ENCODE data around the gene FICD. TPM values are rescaled to one million over a fixed set of nuclear protein-coding genes. Genes with fewer than 3 reads are reported as not detected.
"Not testable (repeated sequence)": the region's sequence is repeated elsewhere in the genome, so short reads cannot be mapped to it uniquely, and the experiment has no call there.

Gene FICD
- total and polyA plus RNA-seq, 2 experiments from 2014 or later = 3.5 to 3.6 TPM

- Histone ChIP-seq H3K4me3 (no peak overlapping the region), H3K27me3 (no peaks in the 10 kb centered on the region), H3K36me3 (peaks cover 50% of the 10 kb centered on the region), H3K4me1 (ENCODE audit: low read depth) (no peaks in the 10 kb centered on the region), H3K9me3 (ENCODE audit: low read depth) (no peaks in the 10 kb centered on the region), H3K27ac (no peak overlapping the region)
- no peak for DNase-seq (ENCODE audit: low read depth in 1 of 2, low spot score in 1 of 2)
- TF ChIP-seq CTCF (IDR thresholded peaks at IDR 0.05; ENCODE audit: low read depth, low read length) = no peak
Measured at GRCh38 chr12:108543652-108544051, 28.6 kb downstream of the FICD start.

DNA sequence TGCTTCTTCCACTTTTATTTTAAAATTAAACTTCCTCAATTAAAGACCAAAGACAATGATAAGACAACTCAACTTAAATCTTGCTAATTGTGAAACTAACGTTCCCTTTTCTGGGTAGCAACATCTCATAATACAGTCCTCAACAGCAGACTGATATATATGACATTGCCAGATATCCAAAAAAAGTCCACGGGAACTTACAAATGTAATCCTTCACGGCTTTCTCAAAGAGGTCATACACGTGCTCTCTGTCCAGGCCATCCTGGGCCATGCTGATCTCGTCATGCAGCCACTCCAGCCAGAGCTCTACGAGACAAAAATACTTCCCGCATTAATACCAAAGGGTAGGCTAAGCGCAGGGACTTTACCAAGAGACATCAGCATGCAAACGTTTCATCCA, 32.6 kb downstream of the FICD start:
- H3K27ac ChIP-seq = no peak overlapping the region
- no peaks in the 10 kb centered on the region for H3K4me1 ChIP-seq (ENCODE audit: low read depth)
- H3K27me3 ChIP-seq = no peaks in the 10 kb centered on the region
- TF ChIP-seq CTCF (IDR thresholded peaks at IDR 0.05; ENCODE audit: low read depth, low read length) = no peak
- H3K9me3 ChIP-seq (ENCODE audit: low read depth) = no peaks in the 10 kb centered on the region
- H3K36me3 ChIP-seq = peaks cover 47% of the 10 kb centered on the region
- H3K4me3 ChIP-seq = no peak overlapping the region
- no peak for DNase-seq (ENCODE audit: low read depth in 1 of 2, low spot score in 1 of 2)

DNA sequence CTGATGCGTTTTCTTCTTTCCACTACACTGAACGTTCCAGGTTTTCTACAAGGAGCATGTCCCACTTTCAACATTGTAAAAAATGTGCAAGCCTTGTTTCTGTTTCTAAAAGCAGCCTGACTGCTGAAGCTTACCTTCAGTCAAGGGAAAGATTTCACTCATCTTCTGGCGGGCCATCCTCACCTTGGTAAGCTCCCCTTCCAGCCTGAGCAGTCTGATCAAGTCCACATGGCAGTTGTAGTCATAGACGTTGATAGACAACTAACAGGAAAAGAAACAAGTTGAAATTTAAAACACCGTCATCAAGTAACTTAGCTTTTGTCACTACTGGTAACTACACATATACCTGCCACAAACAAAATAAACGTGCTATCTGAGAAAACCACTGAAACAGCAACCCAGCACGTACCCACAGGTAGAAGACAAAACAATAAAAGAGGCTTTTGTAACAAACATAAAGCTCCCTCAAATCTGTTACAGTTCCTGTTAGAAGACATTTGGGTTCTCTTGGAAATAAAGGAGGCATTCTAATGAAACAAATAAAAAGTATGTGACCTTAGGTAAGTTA, 34.0 kb downstream of the FICD start:
- no peak for TF ChIP-seq CTCF (IDR thresholded peaks at IDR 0.05; ENCODE audit: low read depth, low read length)
- Histone ChIP-seq H3K4me3 (no peak overlapping the region), H3K9me3 (ENCODE audit: low read depth) (no peaks in the 10 kb centered on the region), H3K36me3 (peaks cover 35% of the 10 kb centered on the region), H3K27ac (no peak overlapping the region), H3K4me1 (ENCODE audit: low read depth) (no peaks in the 10 kb centered on the region), H3K27me3 (no peaks in the 10 kb centered on the region)
- DNase-seq (ENCODE audit: low read depth in 1 of 2, low spot score in 1 of 2) = no peak

DNA sequence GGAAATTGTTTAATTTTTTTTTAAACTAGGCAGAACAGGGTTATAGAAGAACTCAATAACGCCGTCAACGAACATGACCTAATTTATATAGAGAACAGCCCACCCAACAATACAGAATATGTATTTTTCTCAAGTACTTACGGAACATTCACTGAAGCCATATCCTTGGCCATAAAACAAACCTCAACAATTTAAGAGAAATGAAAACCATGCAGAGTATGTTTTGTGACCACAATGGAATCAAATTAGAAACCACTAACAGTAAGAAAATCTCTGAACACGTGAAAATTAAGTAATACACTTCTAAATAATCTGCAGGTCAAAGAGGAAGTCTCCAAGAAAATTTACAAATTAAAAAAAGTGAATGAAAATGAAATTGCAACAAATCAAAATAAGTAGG, 36.5 kb downstream of the FICD start:
- no peak overlapping the region for H3K27ac ChIP-seq
- TF ChIP-seq CTCF (IDR thresholded peaks at IDR 0.05; ENCODE audit: low read depth, low read length) = no peak

DNA sequence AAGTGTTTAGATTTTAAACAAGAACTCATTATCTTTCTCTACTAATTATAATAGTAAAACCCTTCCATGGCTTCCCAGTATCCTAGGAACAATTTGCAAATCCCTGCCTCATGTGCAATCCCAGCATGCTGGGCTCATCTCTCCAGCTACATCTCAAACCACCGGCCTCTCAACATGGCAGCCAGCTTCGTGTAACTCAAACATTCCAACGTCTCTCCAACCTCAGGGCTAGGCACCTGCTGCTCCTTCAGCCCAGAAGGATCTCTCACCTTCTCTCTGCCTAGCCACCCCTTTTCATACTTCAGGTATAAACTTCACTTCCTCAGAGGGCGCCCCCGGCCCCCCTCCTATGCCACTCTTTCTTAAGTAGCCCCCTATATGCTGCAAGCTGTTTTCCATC, 38.7 kb downstream of the FICD start:
- DNase-seq (ENCODE audit: low read depth in 1 of 2, low spot score in 1 of 2) = no peak

More for the DNA sequence above, 36.5 kb downstream of the FICD start:
- H3K9me3 ChIP-seq (ENCODE audit: low read depth) = no peaks in the 10 kb centered on the region
- peaks cover 20% of the 10 kb centered on the region for H3K36me3 ChIP-seq
- H3K27me3 ChIP-seq = no peaks in the 10 kb centered on the region
- no peak overlapping the region for H3K4me3 ChIP-seq
- peak in 1 of 2 donors; percentile 77 for DNase-seq (ENCODE audit: low read depth in 1 of 2, low spot score in 1 of 2)
- H3K4me1 ChIP-seq (ENCODE audit: low read depth) = no peaks in the 10 kb centered on the region

DNA sequence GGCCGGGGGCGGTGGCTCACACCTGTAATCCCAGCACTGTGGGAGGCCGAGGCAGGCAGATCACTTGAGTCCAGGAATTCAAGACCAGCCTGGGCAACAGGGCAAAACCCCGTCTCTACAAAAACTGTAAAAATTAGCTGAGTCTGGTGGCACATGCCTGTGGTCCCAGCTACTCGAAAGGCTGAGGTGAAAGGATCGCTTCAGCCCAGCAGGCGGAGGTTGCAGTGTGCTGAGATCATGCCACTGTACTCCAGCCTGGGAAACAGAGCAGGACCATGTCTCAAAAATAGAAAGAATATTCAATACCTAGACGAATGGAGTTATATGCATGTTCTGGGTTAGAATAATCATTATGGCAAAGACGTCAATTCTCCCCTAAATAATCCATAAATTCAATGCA, 40.3 kb downstream of the FICD start:
- not testable (repeated sequence) for H3K9me3 ChIP-seq (ENCODE audit: low read depth); DNase-seq (ENCODE audit: low read depth in 1 of 2, low spot score in 1 of 2); H3K4me3 ChIP-seq; H3K27ac ChIP-seq; H3K27me3 ChIP-seq; H3K36me3 ChIP-seq; H3K4me1 ChIP-seq (ENCODE audit: low read depth)

More for the DNA sequence above, 38.7 kb downstream of the FICD start:
- Histone ChIP-seq H3K4me3 (no peak overlapping the region), H3K27ac (no peak overlapping the region), H3K36me3 (no peaks in the 10 kb centered on the region), H3K4me1 (ENCODE audit: low read depth) (no peaks in the 10 kb centered on the region), H3K27me3 (no peaks in the 10 kb centered on the region), H3K9me3 (ENCODE audit: low read depth) (no peaks in the 10 kb centered on the region)
- TF ChIP-seq CTCF (IDR thresholded peaks at IDR 0.05; ENCODE audit: low read depth, low read length) = no peak
